ENCODE data around the gene CYBRD1.

The CYBRD1 gene

GRCh38 chr2:171571721-171572120 is 49.4 kb downstream of the CYBRD1 start:
- no peak for TF ChIP-seq CTCF (IDR thresholded peaks at IDR 0.05; ENCODE audit: extremely low read depth, missing control alignments)

GRCh38 chr2:171574149-171574795 is 52.0 kb downstream of the CYBRD1 start:
- peak; percentile 95 for TF ChIP-seq CTCF (IDR thresholded peaks at IDR 0.05; ENCODE audit: extremely low read depth, missing control alignments)
- peak; percentile 85 for DNase-seq (ENCODE audit: low spot score)

More at GRCh38 chr2:171571721-171572120, 49.4 kb downstream of the CYBRD1 start:
- DNase-seq (ENCODE audit: low spot score) = no peak

GRCh38 chr2:171575606-171576005 is 53.3 kb downstream of the CYBRD1 start:
- TF ChIP-seq CTCF (IDR thresholded peaks at IDR 0.05; ENCODE audit: extremely low read depth, missing control alignments) = no peak
- no peak for DNase-seq (ENCODE audit: low spot score)

DNA sequence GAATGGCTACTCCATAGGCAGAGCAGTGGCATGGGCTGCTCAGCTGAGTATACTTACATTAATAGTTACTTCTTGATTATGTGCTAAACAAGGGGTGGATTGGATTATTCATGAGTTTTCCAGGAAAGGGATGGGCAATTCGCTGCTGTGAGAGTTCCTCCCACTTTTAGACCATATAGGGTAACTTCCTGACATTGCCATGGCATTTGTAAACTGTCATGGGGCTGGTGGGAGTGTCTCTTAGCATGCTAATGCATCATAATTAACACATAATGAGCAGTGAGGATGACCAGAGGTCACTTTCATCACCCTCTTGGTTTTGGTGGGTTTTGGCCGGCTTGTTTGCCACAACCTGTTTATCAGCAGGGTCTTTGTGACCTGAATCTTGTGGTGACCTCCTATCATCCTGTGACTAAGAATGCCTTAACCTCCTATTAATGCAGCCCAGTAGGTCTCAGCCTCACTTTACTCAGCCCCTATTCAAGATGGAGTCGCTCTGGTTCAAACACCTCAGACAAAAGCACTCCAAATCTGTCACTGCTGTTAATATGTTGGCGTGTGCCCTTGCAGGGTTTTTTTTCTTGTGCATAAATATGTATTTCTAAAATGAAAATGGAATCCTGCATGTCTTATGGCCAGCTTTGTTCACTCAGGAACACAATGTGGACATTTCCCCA is 56.0 kb downstream of the CYBRD1 start:
- TF ChIP-seq CTCF (IDR thresholded peaks at IDR 0.05; ENCODE audit: extremely low read depth, missing control alignments) = no peak

DNA sequence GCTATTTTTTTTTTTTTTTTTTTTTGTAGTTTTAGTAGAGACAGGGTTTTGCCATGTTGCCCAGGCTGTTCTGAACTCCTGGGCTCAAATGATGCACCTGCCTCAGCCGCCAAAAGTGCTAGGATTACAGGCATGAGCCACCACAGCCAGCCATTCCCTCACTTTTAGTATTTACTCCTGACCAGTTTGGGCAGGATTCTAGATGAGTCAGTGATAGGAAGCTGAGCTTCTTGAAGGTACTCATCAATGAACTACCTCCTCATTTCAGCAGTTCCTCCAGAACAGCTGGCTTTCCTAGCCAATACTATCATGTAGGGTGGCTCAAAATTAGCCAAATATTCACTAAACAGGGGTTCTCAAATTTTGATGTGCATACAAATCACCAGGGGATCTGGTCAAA is 57.2 kb downstream of the CYBRD1 start:
- DNase-seq (ENCODE audit: low spot score) = no peak
- TF ChIP-seq CTCF (IDR thresholded peaks at IDR 0.05; ENCODE audit: extremely low read depth, missing control alignments) = no peak

More for the DNA sequence above, 56.0 kb downstream of the CYBRD1 start:
- DNase-seq (ENCODE audit: low spot score) = no peak

- no peak for TF ChIP-seq CTCF (IDR thresholded peaks at IDR 0.05; ENCODE audit: extremely low read depth, missing control alignments)
- DNase-seq (ENCODE audit: low spot score) = no peak
These were observed 61.3 kb downstream of the CYBRD1 start for GRCh38 chr2:171583566-171583965.

DNA sequence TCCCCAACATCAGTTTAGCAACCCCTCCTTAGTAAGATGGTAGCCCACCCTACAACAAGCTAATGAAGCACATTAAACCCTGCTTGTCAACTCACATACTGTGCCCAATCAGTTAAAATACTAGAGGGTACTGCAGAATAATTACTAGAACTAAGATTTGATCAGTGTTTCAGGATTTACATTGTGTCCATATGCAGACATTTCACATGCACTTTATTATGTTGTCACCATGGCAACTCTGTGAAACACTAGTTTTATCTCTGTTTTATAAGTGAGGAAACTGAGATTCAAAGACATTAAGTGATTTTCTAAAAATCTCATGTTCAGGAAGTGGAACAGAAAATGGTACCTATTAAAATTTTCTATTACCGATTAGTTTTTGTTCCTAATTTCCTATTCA is 61.7 kb downstream of the CYBRD1 start:
- no peak for DNase-seq (ENCODE audit: low spot score)
- no peak for TF ChIP-seq CTCF (IDR thresholded peaks at IDR 0.05; ENCODE audit: extremely low read depth, missing control alignments)
